H9 (cell line): ENCODE data around the gene PTPRN2. TPM values are rescaled to one million over a fixed set of nuclear protein-coding genes. Genes with fewer than 3 reads are reported as not detected.

ENCODE experiments used
- DNase-seq: peaks from one replicate; pipeline ENCODE4 v3.0.0-alpha.2; 2017
- H2AFZ ChIP-seq: one replicate; pipeline ENCODE4 v1.6.1; 2013; ENCODE audit warnings: mild to moderate bottlenecking, low read length, control low read depth, moderate library complexity
- H2AK5ac ChIP-seq: 2 replicates; pipeline ENCODE4 v1.6.1; 2013; ENCODE audit warnings: low read length, control low read depth, mixed read lengths; ENCODE audit not compliant: insufficient read length
- H2BK120ac ChIP-seq: one replicate; pipeline ENCODE4 v1.6.1; 2013; ENCODE audit warnings: low read depth, mild to moderate bottlenecking, low read length, control low read depth, inconsistent platforms; ENCODE audit not compliant: poor library complexity, severe bottlenecking
- H2BK12ac ChIP-seq: 2 replicates; pipeline ENCODE4 v1.6.1; 2013; ENCODE audit warnings: low read length, control low read depth, mixed read lengths, low read depth; ENCODE audit not compliant: insufficient read length
- H2BK15ac ChIP-seq: 2 replicates; pipeline ENCODE4 v1.6.1; 2013; ENCODE audit warnings: low read depth, low read length, control low read depth
- H2BK20ac ChIP-seq: one replicate; pipeline ENCODE4 v1.6.1; 2013; ENCODE audit warnings: low read depth, mild to moderate bottlenecking, low read length, control low read depth, inconsistent platforms; ENCODE audit not compliant: poor library complexity, severe bottlenecking
- H2BK5ac ChIP-seq: 2 replicates; pipeline ENCODE4 v1.6.1; 2013; ENCODE audit warnings: low read length, control low read depth, mixed read lengths; ENCODE audit not compliant: insufficient read length
- H3K14ac ChIP-seq: 2 replicates; pipeline ENCODE4 v1.6.1; 2013; ENCODE audit warnings: low read length, control low read depth; ENCODE audit not compliant: insufficient read depth
- H3K18ac ChIP-seq: 2 replicates; pipeline ENCODE4 v1.6.1; 2013; ENCODE audit warnings: low read depth, mild to moderate bottlenecking, mixed read lengths, low read length, control low read depth; ENCODE audit not compliant: insufficient read length
- H3K23ac ChIP-seq: 2 replicates; pipeline ENCODE4 v1.6.1; 2013; ENCODE audit warnings: low read length, control low read depth, mixed read lengths, low read depth; ENCODE audit not compliant: insufficient read length
- H3K23me2 ChIP-seq: 2 replicates; pipeline ENCODE4 v1.6.1; 2013; ENCODE audit warnings: low read depth, mild to moderate bottlenecking, mixed read lengths, low read length, control low read depth; ENCODE audit not compliant: insufficient read length, poor library complexity, severe bottlenecking
- H3K27ac ChIP-seq: 2 replicates; pipeline ENCODE4 v1.5.1; 2013; ENCODE audit warnings: low read length, control low read depth, mixed read lengths, low read depth; ENCODE audit not compliant: insufficient read length
- H3K27me3 ChIP-seq: 2 replicates; pipeline ENCODE4 v1.6.1; 2013; ENCODE audit warnings: low read length, control low read depth, inconsistent platforms; ENCODE audit not compliant: insufficient read depth
- H3K4ac ChIP-seq: 2 replicates; pipeline ENCODE4 v1.6.1; 2013; ENCODE audit warnings: low read depth, mild to moderate bottlenecking, control low read depth, inconsistent platforms, low read length, moderate library complexity
- H3K4me1 ChIP-seq: 2 replicates; pipeline ENCODE4 v1.6.1; 2013; ENCODE audit warnings: low read length, control low read depth, inconsistent platforms; ENCODE audit not compliant: insufficient read depth
- H3K4me2 ChIP-seq: 2 replicates; pipeline ENCODE4 v1.6.1; 2013; ENCODE audit warnings: low read length, control low read depth, mixed read lengths; ENCODE audit not compliant: insufficient read length, insufficient read depth
- H3K56ac ChIP-seq: 2 replicates; pipeline ENCODE4 v1.6.1; 2013; ENCODE audit warnings: low read depth, mild to moderate bottlenecking, mixed read lengths, low read length, control low read depth; ENCODE audit not compliant: insufficient read length
- H3K79me1 ChIP-seq: 2 replicates; pipeline ENCODE4 v1.6.1; 2013; ENCODE audit warnings: low read depth, mild to moderate bottlenecking, moderate library complexity, low read length, control low read depth, inconsistent platforms; ENCODE audit not compliant: insufficient read depth, poor library complexity, severe bottlenecking
- H3K79me2 ChIP-seq: 2 replicates; pipeline ENCODE4 v1.6.1; 2013; ENCODE audit warnings: low read length, control low read depth, inconsistent platforms; ENCODE audit not compliant: insufficient read depth
- H3K9ac ChIP-seq: 2 replicates; pipeline ENCODE4 v1.6.1; 2013; ENCODE audit warnings: low read length, control low read depth, mixed read lengths; ENCODE audit not compliant: insufficient read length; ENCODE audit errors: extremely low read depth
- H3K9me3 ChIP-seq: one replicate; pipeline ENCODE4 v1.6.1; 2013; ENCODE audit warnings: low read depth, low read length, inconsistent platforms; ENCODE audit not compliant: control insufficient read depth
- H3T11ph ChIP-seq: one replicate; pipeline ENCODE4 v1.6.1; 2013; ENCODE audit warnings: mild to moderate bottlenecking, low read length, control low read depth, inconsistent platforms
- H4K20me1 ChIP-seq: one replicate; pipeline ENCODE4 v1.6.1; 2013; ENCODE audit not compliant: control insufficient read depth, insufficient read length, insufficient read depth
- H4K5ac ChIP-seq: 2 replicates; pipeline ENCODE4 v1.6.1; 2013; ENCODE audit warnings: low read depth, mild to moderate bottlenecking, mixed read lengths, low read length, control low read depth; ENCODE audit not compliant: insufficient read length
- H4K8ac ChIP-seq: replicated peaks from 2 replicates; pipeline ENCODE4 v1.6.1; 2013; ENCODE audit warnings: low read length, control low read depth, mixed read lengths, low read depth; ENCODE audit not compliant: insufficient read length
- H4K91ac ChIP-seq: 2 replicates; pipeline ENCODE4 v1.6.1; 2013; ENCODE audit warnings: low read depth, mild to moderate bottlenecking, moderate library complexity, mixed read lengths, low read length, control low read depth; ENCODE audit not compliant: insufficient read length
- H3K27ac Mint-ChIP-seq, 3 experiments: 2 replicates in 2 of 3; 3 replicates in 1 of 3; pipeline ENCODE4 v1.8.0; 2020 to 2021; ENCODE audit warnings: mixed read lengths in 3 of 3, mild to moderate bottlenecking in 1 of 3, moderate library complexity in 1 of 3
- H3K27me3 Mint-ChIP-seq: 2 replicates; pipeline ENCODE4 v1.8.0; 2021; ENCODE audit warnings: low read depth, mild to moderate bottlenecking, moderate library complexity, mixed read lengths
- H3K36me3 Mint-ChIP-seq, 3 experiments: 2 replicates in 2 of 3; 3 replicates in 1 of 3; pipeline ENCODE4 v1.8.0; 2020 to 2021; ENCODE audit warnings: low read depth in 3 of 3, mixed read lengths in 3 of 3; ENCODE audit not compliant: insufficient read depth in 1 of 3
- H3K4me1 Mint-ChIP-seq, 2 experiments: 2 replicates each; pipeline ENCODE4 v1.8.0; 2020; ENCODE audit warnings: mixed read lengths in 2 of 2
- H3K4me3 Mint-ChIP-seq, 2 experiments: 2 replicates in 1 of 2; 3 replicates in 1 of 2; pipeline ENCODE4 v1.8.0; 2020 to 2021; ENCODE audit warnings: mild to moderate bottlenecking in 2 of 2, mixed read lengths in 2 of 2, moderate library complexity in 1 of 2
- H3K9me3 Mint-ChIP-seq, 2 experiments: 2 replicates in 1 of 2; 3 replicates in 1 of 2; pipeline ENCODE4 v1.8.0; 2020; ENCODE audit warnings: mild to moderate bottlenecking in 2 of 2, mixed read lengths in 2 of 2, moderate library complexity in 1 of 2
- WGBS: extraction: QIAGEN DNeasy Blood & Tissue Kit; methylation state at CpG from one replicate; pipeline ENCODE4 v1.1.7; 2013; ENCODE audit warnings: missing lambda C conversion rate, low lambda C conversion rate, mixed read lengths; ENCODE audit not compliant: insufficient read length; ENCODE audit errors: extremely low coverage; 5-methylcytosine and 5-hydroxymethylcytosine counted together
- total RNA-seq: library from RNA; stranded (reverse); gene quantifications from 2 replicates; pipeline ENCODE4 v1.2.1, GENCODE V29; 2021
- TF ChIP-seq, protein P1 (sequence below): fragments of 200-600 bp; sonication (generic); conservative IDR thresholded peaks from 3 replicates; pipeline ENCODE4 v1.8.0; 2021; ENCODE audit warnings: antibody characterized with exemption, mild to moderate bottlenecking

PTPRN2 gene
- total RNA-seq, 1 experiment from 2014 or later, result 5.2 TPM

DNA sequence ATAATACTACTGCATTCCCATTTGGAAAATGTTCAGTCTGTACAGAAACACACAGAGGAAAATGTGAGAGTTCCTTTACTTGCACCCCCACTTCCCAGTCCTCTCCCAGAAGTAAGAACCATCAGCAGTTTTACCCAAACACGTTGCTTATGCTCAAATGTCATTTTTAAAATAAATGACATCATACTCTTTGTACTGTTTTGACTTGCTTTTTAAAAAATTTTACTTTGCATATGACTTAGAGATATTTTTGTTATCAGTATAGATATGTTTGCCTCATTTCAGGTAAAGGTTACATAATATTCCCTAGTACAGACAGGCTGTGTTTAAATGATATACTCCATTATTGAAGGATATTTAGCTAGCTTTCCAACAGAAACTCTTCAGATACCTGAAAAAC is 13.5 kb upstream of the PTPRN2 start:
- no peak overlapping the region for H2BK12ac ChIP-seq
- H3K27me3 ChIP-seq, result no peaks in the 10 kb centered on the region
- H3K4ac ChIP-seq, result no peak overlapping the region
- H3T11ph ChIP-seq, result no peak overlapping the region
- no peaks in the 10 kb centered on the region for H3K79me1 ChIP-seq
- H3K9me3 Mint-ChIP-seq, result no peaks in the 10 kb centered on the region
- H3K23me2 ChIP-seq, result no peaks in the 10 kb centered on the region
- H3K27ac Mint-ChIP-seq, result no peak overlapping the region
- no peak overlapping the region for H2BK20ac ChIP-seq
- no peak overlapping the region for H3K56ac ChIP-seq
- H2BK120ac ChIP-seq, result no peak overlapping the region
- no peaks in the 10 kb centered on the region for H3K9me3 ChIP-seq
- H3K27me3 Mint-ChIP-seq, result no peaks in the 10 kb centered on the region
- no peaks in the 10 kb centered on the region for H3K79me2 ChIP-seq
- H3K4me3 Mint-ChIP-seq, result no peak overlapping the region
- H2AFZ ChIP-seq, result no peak overlapping the region
- no peaks in the 10 kb centered on the region for H3K4me1 ChIP-seq
- H3K23ac ChIP-seq, result no peak overlapping the region
- no peak overlapping the region for H3K14ac ChIP-seq
- no peak for DNase-seq
- no peak overlapping the region for H4K5ac ChIP-seq
- no peak overlapping the region for H3K18ac ChIP-seq
- no peak overlapping the region for H4K91ac ChIP-seq
- no peaks in the 10 kb centered on the region for H4K20me1 ChIP-seq
- TF ChIP-seq, protein P1, sequence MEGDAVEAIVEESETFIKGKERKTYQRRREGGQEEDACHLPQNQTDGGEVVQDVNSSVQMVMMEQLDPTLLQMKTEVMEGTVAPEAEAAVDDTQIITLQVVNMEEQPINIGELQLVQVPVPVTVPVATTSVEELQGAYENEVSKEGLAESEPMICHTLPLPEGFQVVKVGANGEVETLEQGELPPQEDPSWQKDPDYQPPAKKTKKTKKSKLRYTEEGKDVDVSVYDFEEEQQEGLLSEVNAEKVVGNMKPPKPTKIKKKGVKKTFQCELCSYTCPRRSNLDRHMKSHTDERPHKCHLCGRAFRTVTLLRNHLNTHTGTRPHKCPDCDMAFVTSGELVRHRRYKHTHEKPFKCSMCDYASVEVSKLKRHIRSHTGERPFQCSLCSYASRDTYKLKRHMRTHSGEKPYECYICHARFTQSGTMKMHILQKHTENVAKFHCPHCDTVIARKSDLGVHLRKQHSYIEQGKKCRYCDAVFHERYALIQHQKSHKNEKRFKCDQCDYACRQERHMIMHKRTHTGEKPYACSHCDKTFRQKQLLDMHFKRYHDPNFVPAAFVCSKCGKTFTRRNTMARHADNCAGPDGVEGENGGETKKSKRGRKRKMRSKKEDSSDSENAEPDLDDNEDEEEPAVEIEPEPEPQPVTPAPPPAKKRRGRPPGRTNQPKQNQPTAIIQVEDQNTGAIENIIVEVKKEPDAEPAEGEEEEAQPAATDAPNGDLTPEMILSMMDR, result no peak
- WGBS, result no CpG with 5 or more reads among the region's 1 CpG
- H4K8ac ChIP-seq, result no peak overlapping the region
- H3K36me3 Mint-ChIP-seq, result peaks cover 2 to 5% (median 5%) of the 10 kb centered on the region in 3 experiments; a peak in 4 of 7 replicates
- H3K4me1 Mint-ChIP-seq, result peaks cover 0 to 7% of the 10 kb centered on the region in 2 experiments; a peak in 2 of 4 replicates
- no peak overlapping the region for H2AK5ac ChIP-seq
- no peak overlapping the region for H2BK15ac ChIP-seq
- no peak overlapping the region for H3K9ac ChIP-seq
- H2BK5ac ChIP-seq, result no peak overlapping the region
- no peak overlapping the region for H3K4me2 ChIP-seq
- no peak overlapping the region for H3K27ac ChIP-seq
